OCI-LY7 (cell line): ENCODE measurements around the gene CCDC146. TPM values are rescaled to one million over a fixed set of nuclear protein-coding genes. Genes with fewer than 3 reads are reported as not detected.

Source experiments
- BruUV-seq: library from RNA; stranded (reverse); fragments of 400-500 nt; replicated peaks from 2 replicates; lab custom pipeline; 2021; lab: Mats Ljungman, UMichigan
- CTCF ChIA-PET: fragments of 300-600 bp; sonication (Branson Sonifier 250); formaldehyde crosslinking; loops from one replicate; lab custom pipeline; 2022; ENCODE audit warnings: antibody characterized with exemption; ENCODE audit not compliant: unreplicated experiment; lab: Charles Lee
- POLR2A ChIA-PET: fragments of 300-600 bp; sonication (Branson Sonifier 250); formaldehyde crosslinking; loops from one replicate; lab custom pipeline; 2022; ENCODE audit warnings: antibody characterized with exemption; lab: Charles Lee
- DNase-seq: peaks from one replicate; pipeline ENCODE4 v3.0.0-alpha.2; 2015; ENCODE audit warnings: low spot score
- H2AFZ ChIP-seq: fragments of 200-600 bp; sonication (generic), shearing (Covaris generic); 2 replicates; pipeline ENCODE4 v1.6.1; 2014; ENCODE audit warnings: mild to moderate bottlenecking, antibody characterized with exemption, low read length, moderate library complexity
- H3K27ac ChIP-seq: fragments of 200-600 bp; sonication (generic); 2 replicates; pipeline ENCODE4 v1.5.1; 2014; ENCODE audit warnings: mixed run types, low read depth, mild to moderate bottlenecking, moderate library complexity, low read length, inconsistent platforms; ENCODE audit not compliant: poor library complexity, severe bottlenecking
- H3K36me3 ChIP-seq: fragments of 200-600 bp; sonication (generic); 2 replicates; pipeline ENCODE4 v1.6.1; 2014; ENCODE audit warnings: mild to moderate bottlenecking, antibody characterized with exemption, low read length, moderate library complexity, mixed read lengths; ENCODE audit not compliant: insufficient read depth
- H3K4me1 ChIP-seq: fragments of 200-600 bp; sonication (generic); 2 replicates; pipeline ENCODE4 v1.5.1; 2014; ENCODE audit warnings: mild to moderate bottlenecking, low read length; ENCODE audit not compliant: insufficient read depth, poor library complexity, severe bottlenecking
- H3K4me2 ChIP-seq: fragments of 200-600 bp; sonication (generic); 2 replicates; pipeline ENCODE4 v1.6.1; 2014; ENCODE audit warnings: mild to moderate bottlenecking, low read length
- H3K4me3 ChIP-seq: fragments of 200-600 bp; sonication (generic); 2 replicates; pipeline ENCODE4 v1.5.1; 2014; ENCODE audit warnings: mild to moderate bottlenecking, low read depth, low read length; ENCODE audit not compliant: poor library complexity, severe bottlenecking
- H3K79me2 ChIP-seq: fragments of 200-600 bp; sonication (generic); 2 replicates; pipeline ENCODE4 v1.6.1; 2016; ENCODE audit warnings: low read depth, mild to moderate bottlenecking, low read length, moderate library complexity, mixed read lengths; ENCODE audit not compliant: insufficient read depth
- H3K9me2 ChIP-seq: fragments of 200-600 bp; sonication (generic); 2 replicates; pipeline ENCODE4 v1.6.1; 2016; ENCODE audit warnings: mild to moderate bottlenecking, low read length, mixed read lengths; ENCODE audit not compliant: insufficient read depth
- H3K9me3 ChIP-seq: fragments of 200-600 bp; sonication (generic); 2 replicates; pipeline ENCODE4 v1.6.1; 2014; ENCODE audit warnings: mild to moderate bottlenecking, mixed run types, low read length, mixed read lengths
- H4K20me1 ChIP-seq: fragments of 200-600 bp; sonication (generic); 2 replicates; pipeline ENCODE4 v1.6.1; 2014; ENCODE audit warnings: mild to moderate bottlenecking, antibody characterized with exemption, low read length, moderate library complexity, mixed read lengths; ENCODE audit not compliant: insufficient read depth
- EZH2phosphoT487 ChIP-seq: fragments of 200-600 bp; sonication (generic); IDR thresholded peaks from 2 replicates; pipeline ENCODE4 v1.6.1; 2018; ENCODE audit warnings: low read depth, borderline replicate concordance, mild to moderate bottlenecking, mixed run types, antibody characterized with exemption, low read length, moderate library complexity, mixed read lengths
- intact Hi-C: fragments of 100-400 bp; cut with micrococcal nuclease; formaldehyde crosslinking; loops from one replicate; pipeline ENCODE4 v1.10.0; 2022; ENCODE audit not compliant: unreplicated experiment
- total RNA-seq, 2 experiments: library from RNA; depleted of rRNA in 1 of 2; stranded (reverse); fragments of >200 nt in 1 of 2; shearing (Covaris generic) in 1 of 2; gene quantifications; 2 replicates each; pipeline ENCODE4 v1.2.3, GENCODE V29; 2014 to 2022
- TF ChIP-seq, protein P1 (sequence below): fragments of 200-600 bp; sonication (generic); conservative IDR thresholded peaks from 2 replicates; pipeline ENCODE4 v1.5.1; 2014; ENCODE audit warnings: mild to moderate bottlenecking, antibody characterized with exemption, low read length, moderate library complexity, mixed read lengths

CCDC146 gene
- total RNA-seq, 2 experiments from 2014 or later: 3.0 to 3.2 TPM

DNA sequence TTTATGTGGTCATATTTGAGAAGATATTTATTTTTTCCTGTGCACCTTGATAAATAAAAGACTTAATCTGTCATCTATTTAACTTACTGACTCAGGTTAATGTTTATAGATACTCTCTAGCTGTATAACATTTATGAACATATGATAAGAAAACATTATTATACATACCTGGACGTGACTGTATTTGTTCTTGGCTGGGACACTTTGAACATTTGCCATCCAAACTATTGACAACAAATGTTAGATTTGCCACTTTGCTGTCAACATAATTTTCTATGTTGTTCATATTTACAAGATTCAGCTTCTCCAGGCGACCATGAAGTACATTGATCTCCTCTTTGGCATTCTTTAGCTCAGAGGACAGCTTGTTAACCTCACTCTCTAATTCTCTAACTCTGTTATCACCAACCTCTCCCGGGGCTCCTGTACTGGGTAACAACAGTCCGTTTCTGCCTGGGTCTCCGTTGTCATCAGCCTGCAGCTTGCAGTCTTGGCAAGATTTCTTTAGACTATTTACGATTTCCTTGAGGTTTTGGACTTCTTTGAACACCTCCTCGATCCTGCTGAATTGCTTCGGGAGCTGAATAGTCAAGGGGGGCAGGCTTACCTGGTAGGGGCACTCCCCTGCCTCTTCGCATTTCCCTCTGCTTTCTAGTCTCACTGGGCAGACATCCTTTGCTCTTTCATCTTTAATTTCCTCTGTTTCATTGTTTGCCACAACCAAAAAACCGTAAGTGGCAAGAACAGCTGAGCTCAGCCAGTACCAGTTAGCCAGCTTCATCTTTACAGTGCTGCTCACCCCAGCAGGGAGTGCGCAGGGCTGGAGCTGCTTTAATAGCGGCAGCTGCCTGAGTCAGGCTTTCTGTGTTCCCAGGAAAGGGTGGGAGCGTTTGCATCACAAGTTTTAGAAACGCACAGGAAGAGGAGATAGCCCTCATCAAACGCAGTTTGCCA lies 76.9 kb downstream of the CCDC146 start, which contains the start of gene FGL2:
Gene FGL2 (minus strand): TSS at position 807 of the 954 bp plus-strand sequence. CDS start 26 bp downstream, at position 781.
- Histone ChIP-seq H3K9me3 (no peaks in the 10 kb centered on the region), H3K4me1 (peaks cover 33% of the 10 kb centered on the region), H3K4me2 (peak within 1 kb of the TSS; percentile 87), H3K27ac (peak within 1 kb of the TSS; percentile 34), H3K4me3 (peak within 1 kb of the TSS; percentile 59), H2AFZ (peak within 1 kb of the TSS; percentile 98), H4K20me1 (no peaks in the 10 kb centered on the region), H3K79me2 (no peaks in the 10 kb centered on the region), H3K9me2 (no peaks in the 10 kb centered on the region), H3K36me3 (no peaks in the 10 kb centered on the region)
- DNase-seq: peak; percentile 32
- ChIA-PET POLR2A (interaction anchor here (0.8 to 1.5 kb wide), 5 partner anchors 9 to 51 kb away, joined by 3 to 7 read pairs (median 4); no protein-coding TSS in a partner anchor), CTCF (interaction anchor here (0.6 kb wide), 1 partner anchor 755 kb away, joined by 3 read pairs; no protein-coding TSS in a partner anchor)
- TF ChIP-seq, protein P1, sequence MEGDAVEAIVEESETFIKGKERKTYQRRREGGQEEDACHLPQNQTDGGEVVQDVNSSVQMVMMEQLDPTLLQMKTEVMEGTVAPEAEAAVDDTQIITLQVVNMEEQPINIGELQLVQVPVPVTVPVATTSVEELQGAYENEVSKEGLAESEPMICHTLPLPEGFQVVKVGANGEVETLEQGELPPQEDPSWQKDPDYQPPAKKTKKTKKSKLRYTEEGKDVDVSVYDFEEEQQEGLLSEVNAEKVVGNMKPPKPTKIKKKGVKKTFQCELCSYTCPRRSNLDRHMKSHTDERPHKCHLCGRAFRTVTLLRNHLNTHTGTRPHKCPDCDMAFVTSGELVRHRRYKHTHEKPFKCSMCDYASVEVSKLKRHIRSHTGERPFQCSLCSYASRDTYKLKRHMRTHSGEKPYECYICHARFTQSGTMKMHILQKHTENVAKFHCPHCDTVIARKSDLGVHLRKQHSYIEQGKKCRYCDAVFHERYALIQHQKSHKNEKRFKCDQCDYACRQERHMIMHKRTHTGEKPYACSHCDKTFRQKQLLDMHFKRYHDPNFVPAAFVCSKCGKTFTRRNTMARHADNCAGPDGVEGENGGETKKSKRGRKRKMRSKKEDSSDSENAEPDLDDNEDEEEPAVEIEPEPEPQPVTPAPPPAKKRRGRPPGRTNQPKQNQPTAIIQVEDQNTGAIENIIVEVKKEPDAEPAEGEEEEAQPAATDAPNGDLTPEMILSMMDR: no peak
- no peak for TF ChIP-seq EZH2phosphoT487
- BruUV-seq: no TSS peak
- intact Hi-C loops: loop anchor here (5.0 kb wide), 1 partner anchor 48 kb away; no protein-coding TSS in a partner anchor

DNA sequence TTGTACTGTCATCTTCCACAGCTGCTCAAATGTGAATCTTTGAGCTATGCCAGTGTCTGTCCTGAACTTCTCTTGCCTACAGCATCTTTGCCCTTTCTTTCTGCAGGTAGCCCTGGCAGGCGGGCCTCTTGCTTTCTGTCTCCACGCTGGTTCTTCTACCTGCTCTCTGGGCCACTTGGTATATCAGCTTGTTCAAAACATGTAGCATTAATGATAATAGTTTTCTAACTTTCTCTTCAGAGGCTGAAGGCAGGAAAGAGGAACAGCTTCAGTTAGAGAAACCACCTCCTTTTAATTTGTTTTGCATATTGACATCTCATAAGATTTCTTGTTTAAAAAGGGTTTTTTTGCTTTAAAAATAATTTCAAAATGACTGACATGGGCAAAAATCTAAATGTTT lies 78.1 kb downstream of the CCDC146 start:
- Histone ChIP-seq H2AFZ (peak overlapping the region; percentile 98), H3K4me3 (peak overlapping the region; percentile 59), H3K4me1 (peaks cover 36% of the 10 kb centered on the region), H3K4me2 (peak overlapping the region; percentile 87), H4K20me1 (no peaks in the 10 kb centered on the region), H3K9me2 (no peaks in the 10 kb centered on the region), H3K9me3 (no peaks in the 10 kb centered on the region), H3K79me2 (no peaks in the 10 kb centered on the region), H3K36me3 (no peaks in the 10 kb centered on the region; the same call in 1 of the 2 replicates), H3K27ac (peak overlapping the region; percentile 34)
- ChIA-PET POLR2A (interaction anchor here (0.9 to 1.8 kb wide), 6 partner anchors 8 to 44 kb away, joined by 3 to 7 read pairs (median 4); no protein-coding TSS in a partner anchor), CTCF (no interaction called here)
- BruUV-seq: no TSS peak
- DNase-seq: peak; percentile 31
- TF ChIP-seq, protein P1: no peak
- no peak for TF ChIP-seq EZH2phosphoT487
- intact Hi-C loops: no loop called here
